SK-N-SH (cell line): ENCODE measurements around the gene LONRF2.

ENCODE experiments used
- CHD2 ChIP-seq: fragments of 150-350 bp; IDR thresholded peaks from 2 replicates; pipeline ENCODE4 v1.6.1; 2018; ENCODE audit warnings: low read length; ENCODE audit not compliant: partially characterized antibody
- CTCF ChIP-seq: fragments of 200-600 bp; sonication (generic); IDR thresholded peaks from 2 replicates; pipeline ENCODE4 v1.6.1; 2017; ENCODE audit warnings: antibody characterized with exemption, mild to moderate bottlenecking, moderate library complexity
- EP300 ChIP-seq, 2 experiments: IDR thresholded peaks; 2 replicates each; pipeline versions ENCODE4 v1.4.0 to v1.6.1; 2012; ENCODE audit warnings: borderline replicate concordance in 1 of 2, low read depth in 1 of 2, low read length in 1 of 2
- EZH2phosphoT487 ChIP-seq: fragments of 200-600 bp; sonication (generic); IDR thresholded peaks from 2 replicates; pipeline ENCODE4 v1.6.1; 2017; ENCODE audit warnings: low read depth, mixed run types, mild to moderate bottlenecking, antibody characterized with exemption, moderate library complexity, borderline replicate concordance
- IRF3 ChIP-seq: fragments of 150-350 bp; IDR thresholded peaks from 2 replicates; pipeline ENCODE4 v1.6.1; 2016; ENCODE audit warnings: mild to moderate bottlenecking, low read depth, low read length
- MEF2A ChIP-seq: IDR thresholded peaks from 2 replicates; pipeline ENCODE4 v1.4.0; 2012; ENCODE audit warnings: low read depth, borderline replicate concordance
- MXI1 ChIP-seq: IDR thresholded peaks from 2 replicates; pipeline ENCODE4 v1.6.1; 2012; ENCODE audit warnings: mild to moderate bottlenecking, low read depth, low read length, improper control_type of control experiment
- POLR2AphosphoS5 ChIP-seq: IDR thresholded peaks from 2 replicates; pipeline ENCODE4 v1.6.1; 2012; ENCODE audit warnings: low read depth, low read length
- RAD21 ChIP-seq: IDR thresholded peaks from 2 replicates; pipeline ENCODE4 v1.6.1; 2012; ENCODE audit warnings: mild to moderate bottlenecking, low read length
- SIN3A ChIP-seq: IDR thresholded peaks from 2 replicates; pipeline ENCODE4 v1.6.1; 2012; ENCODE audit warnings: low read depth, mild to moderate bottlenecking, low read length, moderate library complexity, borderline replicate concordance
- TAF1 ChIP-seq: IDR thresholded peaks from 2 replicates; pipeline ENCODE4 v1.6.1; 2012; ENCODE audit warnings: low read depth, mild to moderate bottlenecking, low read length, moderate library complexity, borderline replicate concordance
- USF2 ChIP-seq: fragments of 150-350 bp; IDR thresholded peaks from 2 replicates; pipeline ENCODE4 v1.6.1; 2017; ENCODE audit warnings: antibody characterized with exemption, low read length, low read depth, borderline replicate concordance
- TF ChIP-seq, protein P1 (sequence below): IDR thresholded peaks from 2 replicates; pipeline ENCODE4 v1.4.0; 2012; ENCODE audit warnings: low read depth

GRCh38 chr2:100289020-100289419, 33.3 kb downstream of the LONRF2 start:
- TF ChIP-seq USF2 (no peak), CTCF (no peak), CHD2 (no peak), MXI1 (no peak), EZH2phosphoT487 (no peak), TAF1 (no peak), POLR2AphosphoS5 (no peak), RAD21 (no peak), IRF3 (no peak), EP300 (IDR thresholded peaks at IDR 0.05; ENCODE audit: borderline replicate concordance in 1 of 2, low read depth in 1 of 2, low read length in 1 of 2) (no peak), SIN3A (no peak), MEF2A (no peak)
- TF ChIP-seq, protein P1, sequence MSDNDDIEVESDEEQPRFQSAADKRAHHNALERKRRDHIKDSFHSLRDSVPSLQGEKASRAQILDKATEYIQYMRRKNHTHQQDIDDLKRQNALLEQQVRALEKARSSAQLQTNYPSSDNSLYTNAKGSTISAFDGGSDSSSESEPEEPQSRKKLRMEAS = peak; percentile 51
